GM18519 (cell line): ENCODE data around the gene CYP2E1.
"Not testable (repeated sequence)": the region's sequence is repeated elsewhere in the genome, so short reads cannot be mapped to it uniquely, and the experiment has no call there.

Source experiments
- ATAC-seq: cut with Tn5 transposase; IDR thresholded peaks from one replicate; pipeline ENCODE4 v1.9.1; 2021; ENCODE audit warnings: mild to moderate bottlenecking, moderate library complexity; ENCODE audit not compliant: unreplicated experiment, low FRiP score

Gene CYP2E1

GRCh38 chr10:133526957-133527588, at the start of gene CYP2E1:
Gene CYP2E1, plus strand, starts transcription at chr10:133527363. Its CDS starts 33 bp downstream, at chr10:133527396.
- ATAC-seq, result no peak

DNA sequence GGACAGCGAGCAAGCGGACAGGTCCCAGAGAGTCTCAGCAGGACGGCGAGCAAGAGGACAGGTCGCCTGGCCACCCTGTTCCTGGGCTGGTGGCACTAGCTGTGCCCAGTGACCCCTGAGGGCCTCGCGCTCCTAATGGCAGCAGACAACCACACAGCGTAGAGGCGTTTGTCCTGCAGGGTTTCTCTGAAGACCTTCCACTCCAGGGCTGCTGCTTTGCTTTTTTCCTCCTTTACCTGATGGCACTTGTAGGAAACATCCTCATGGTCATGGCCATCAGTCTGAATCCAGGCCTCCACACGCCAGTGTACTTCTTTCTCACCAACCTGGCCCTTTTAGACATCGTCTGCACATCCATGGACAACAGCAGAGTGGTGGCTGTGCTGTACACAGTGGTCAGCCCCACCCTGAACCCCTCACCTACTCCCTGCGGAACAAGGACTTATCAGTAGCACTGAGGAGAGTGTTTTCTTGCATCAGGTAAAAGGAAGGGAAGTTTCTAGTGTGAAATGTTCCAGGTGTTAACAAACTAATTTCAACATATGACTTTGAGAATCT, 46.0 kb upstream of the CYP2E1 start:
- no peak for ATAC-seq

DNA sequence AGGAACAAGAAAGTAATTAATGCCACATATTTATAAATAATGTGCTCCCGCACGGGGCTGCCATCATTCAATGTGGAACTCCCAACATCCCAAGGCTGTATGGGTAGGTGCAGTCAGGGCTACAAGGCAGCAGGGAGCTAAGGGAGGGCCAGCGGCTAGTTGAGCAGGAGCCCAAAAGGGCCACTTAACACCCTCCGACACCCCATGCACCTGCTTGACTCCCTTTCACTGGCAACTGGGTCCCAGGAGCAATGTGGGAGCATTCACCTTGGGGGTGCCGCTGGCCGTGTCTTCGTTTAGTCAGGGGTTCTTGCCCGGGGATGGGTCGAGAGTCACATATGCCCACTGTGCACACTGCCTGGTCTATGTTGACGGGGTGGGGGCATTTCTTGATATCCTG, 45.5 kb upstream of the CYP2E1 start:
- no peak for ATAC-seq

DNA sequence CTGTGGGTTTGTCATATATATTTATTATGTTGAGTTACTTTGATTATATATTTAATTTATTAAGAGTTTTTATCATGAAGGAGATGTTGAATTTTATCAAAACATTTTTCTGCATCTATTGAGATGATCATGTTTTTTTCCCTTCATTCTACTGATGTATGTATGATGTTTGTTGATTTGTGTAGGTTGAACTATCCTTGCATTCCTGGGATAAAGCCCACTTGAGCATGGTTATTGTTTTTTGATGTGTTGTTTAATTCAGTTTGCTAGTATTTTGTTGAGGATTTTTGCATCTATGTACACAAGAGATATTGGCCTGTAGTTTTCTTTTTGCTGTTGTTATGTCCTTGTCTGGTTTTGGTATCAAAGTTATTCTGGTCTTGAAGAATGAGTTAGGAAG, 42.3 kb upstream of the CYP2E1 start:
- ATAC-seq, result no peak

GRCh38 chr10:133487085-133487484, 40.1 kb upstream of the CYP2E1 start:
- ATAC-seq, result no peak

- ATAC-seq, result no peak
These were observed 38.8 kb upstream of the CYP2E1 start for GRCh38 chr10:133488354-133488753.

DNA sequence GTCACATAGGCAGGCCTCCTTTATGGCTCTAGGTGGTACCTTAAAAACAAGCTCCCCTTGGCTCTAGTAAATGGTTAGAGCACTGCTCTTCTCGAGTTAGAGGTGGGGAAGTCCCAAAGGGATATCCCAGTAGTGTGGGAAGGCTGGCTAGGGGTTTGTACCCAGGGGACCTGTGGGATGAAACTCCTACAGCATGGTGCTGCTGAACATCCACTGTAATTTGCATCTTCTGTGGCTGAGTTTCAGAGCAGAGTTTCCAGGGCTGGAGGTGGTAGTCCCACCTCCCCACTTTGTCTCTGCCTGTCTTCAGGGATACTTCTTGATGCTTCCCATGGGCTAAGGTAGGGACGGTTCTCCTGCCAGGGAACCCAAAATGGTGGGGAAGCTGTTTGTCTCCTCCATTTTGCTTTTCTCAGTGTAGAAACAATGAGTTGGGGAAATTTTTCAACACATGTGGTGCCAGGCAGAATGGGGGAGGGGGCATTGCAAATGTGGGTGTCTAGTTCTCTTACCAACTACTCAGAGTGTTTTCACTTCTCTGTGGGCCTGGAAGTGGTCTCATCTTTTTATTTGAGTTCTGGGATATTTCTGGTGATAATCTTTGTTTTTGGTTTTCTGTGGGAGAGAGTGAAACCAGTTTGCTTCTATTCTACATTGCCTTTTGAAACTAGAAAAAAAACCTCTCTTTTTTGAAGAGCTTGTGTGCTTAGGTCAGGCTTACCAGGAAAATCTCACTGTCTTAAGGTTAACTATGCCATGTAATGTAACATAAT, 37.2 kb upstream of the CYP2E1 start:
- ATAC-seq, result peak; percentile 48

DNA sequence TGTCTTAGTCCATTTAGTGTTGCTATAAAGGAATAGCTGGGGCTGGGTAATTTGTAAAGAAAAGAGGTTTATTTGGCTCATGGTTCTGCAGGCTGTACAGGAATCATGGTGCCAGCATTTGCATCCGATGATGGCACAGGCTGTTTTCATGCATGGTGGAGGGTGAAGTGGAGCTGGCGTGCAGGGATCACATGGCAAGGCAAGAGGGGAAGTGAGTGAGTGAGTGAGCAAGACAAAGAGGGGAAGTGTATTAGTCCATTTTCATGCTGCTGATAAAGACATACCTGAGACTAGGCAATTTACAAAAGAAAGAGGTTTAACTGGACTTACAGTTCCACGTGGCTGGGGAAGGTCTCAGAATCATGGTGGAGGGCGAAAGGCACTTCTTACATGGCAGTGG, 33.6 kb upstream of the CYP2E1 start:
- not testable (repeated sequence) for ATAC-seq

GRCh38 chr10:133497363-133497762, 29.8 kb upstream of the CYP2E1 start:
- ATAC-seq, result not testable (repeated sequence)

DNA sequence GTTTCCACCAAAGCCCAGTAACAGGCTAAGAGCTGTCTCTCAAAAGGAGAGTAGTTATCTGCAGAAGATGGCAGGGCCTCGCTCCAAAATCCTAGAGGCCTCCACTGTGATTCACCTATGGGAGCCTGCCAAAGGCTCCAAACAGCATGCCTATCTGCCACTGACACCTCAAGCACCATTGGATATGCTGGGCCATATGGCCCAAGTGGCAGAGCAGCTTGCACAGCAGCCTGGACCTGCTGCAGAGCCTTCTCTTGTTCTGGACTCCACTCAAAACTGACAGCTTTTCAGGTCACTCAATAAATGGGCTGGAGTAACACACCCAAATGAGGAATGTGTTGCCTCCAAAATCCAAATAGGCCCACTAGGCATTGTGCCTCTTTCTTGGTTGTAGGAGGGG, 28.0 kb upstream of the CYP2E1 start:
- ATAC-seq, result not testable (repeated sequence)

GRCh38 chr10:133500897-133501296, 26.3 kb upstream of the CYP2E1 start:
- not testable (repeated sequence) for ATAC-seq

DNA sequence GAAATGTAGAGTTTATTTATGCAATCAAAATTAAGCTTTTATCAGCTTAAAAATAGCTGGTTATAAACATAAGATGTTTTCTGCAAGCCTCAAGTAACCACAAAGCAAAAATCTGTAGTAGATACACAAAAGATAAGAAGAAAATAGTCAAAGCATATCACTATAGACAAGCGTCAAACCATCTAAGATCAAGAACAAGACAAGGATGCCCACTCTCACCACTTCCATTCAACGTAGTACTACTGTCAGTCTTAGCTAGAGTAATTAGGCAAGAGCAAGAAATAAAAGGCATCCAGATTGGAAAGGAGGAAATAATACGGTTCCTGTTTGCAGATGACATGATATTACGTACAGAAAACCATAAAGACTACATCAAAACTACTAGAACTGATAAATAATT, 17.5 kb upstream of the CYP2E1 start:
- no peak for ATAC-seq

GRCh38 chr10:133511408-133511807, 15.8 kb upstream of the CYP2E1 start:
- ATAC-seq, result no peak

DNA sequence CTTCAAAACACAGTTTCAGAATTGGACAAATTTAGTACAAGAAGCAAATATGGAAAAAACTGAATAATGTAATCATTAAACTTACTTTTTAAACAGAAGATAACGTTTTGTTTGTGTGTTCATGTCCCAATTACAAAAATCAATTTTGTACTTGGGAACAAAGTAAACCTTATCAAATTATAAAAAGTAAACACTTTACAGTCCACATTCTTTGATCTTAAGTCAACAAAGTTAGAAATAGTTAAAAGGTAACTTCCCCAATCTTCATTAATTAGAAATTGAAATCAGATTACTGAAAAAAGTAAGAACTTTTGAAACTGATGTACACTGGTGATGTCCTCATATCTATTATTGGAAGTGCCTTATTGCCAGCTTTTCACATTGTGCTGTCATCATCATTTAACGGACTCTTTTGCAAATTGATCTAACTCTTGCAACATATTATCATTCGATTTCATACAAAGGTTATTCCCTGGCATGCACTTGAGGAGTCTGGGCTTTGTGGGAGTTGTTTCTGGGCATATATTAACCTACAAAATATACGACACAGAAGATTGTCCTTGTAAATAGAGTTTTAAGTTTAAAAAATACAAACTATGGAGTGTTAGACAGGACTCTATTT, 15.1 kb upstream of the CYP2E1 start:
- no peak for ATAC-seq

DNA sequence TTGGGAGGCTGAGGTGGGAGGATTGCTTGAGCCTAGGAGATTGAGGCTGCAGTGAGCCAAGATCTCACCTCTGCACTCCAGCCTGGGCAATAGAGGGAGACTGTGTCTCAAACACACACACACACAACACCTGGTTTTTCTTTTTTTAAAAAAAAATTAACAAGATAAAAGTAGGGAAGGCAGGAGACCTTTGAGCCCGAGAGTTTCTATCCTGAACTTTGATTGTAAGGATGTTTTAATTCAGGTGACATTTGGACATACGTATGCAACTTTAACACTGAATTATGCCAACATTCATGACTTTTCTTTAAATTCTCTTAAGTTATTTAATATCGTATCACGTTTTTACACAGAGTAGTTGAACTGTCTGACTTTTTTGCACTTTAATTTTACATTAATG, 11.7 kb upstream of the CYP2E1 start:
- no peak for ATAC-seq

- no peak for ATAC-seq
These were observed 11.1 kb upstream of the CYP2E1 start for GRCh38 chr10:133516057-133516456.

GRCh38 chr10:133518517-133518916, 8.6 kb upstream of the CYP2E1 start:
- not testable (repeated sequence) for ATAC-seq

GRCh38 chr10:133520193-133520738, 6.9 kb upstream of the CYP2E1 start:
- peak; percentile 91 for ATAC-seq

- no peak for ATAC-seq
These were observed 3.4 kb upstream of the CYP2E1 start for GRCh38 chr10:133523631-133524203.

DNA sequence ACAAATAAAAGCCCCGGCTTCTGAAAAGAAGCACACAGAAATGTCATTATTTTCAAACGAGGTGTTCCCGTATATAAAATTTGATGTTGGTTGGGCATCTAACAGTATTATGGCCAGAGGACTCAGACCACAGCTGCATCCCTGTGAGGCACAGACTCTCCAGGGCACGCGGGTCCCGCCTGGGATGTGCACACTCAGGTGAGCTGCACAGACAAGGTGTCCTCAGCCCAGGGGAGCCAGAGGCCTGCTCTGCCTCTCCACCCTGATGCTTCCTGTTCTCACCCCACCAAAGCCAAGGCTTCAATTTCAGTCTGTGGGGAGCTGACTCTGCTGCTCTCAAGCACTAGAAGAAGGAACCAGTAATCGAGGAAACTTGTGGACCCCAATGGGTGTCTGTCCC, 1.7 kb upstream of the CYP2E1 start:
- no peak for ATAC-seq
